SU-DHL-6 (cell line): Measurements from ENCODE around the gene PDE7B.

Source experiments
- H2AFZ ChIP-seq: fragments of 200-600 bp; sonication (generic); 2 replicates; pipeline ENCODE4 v1.6.1; 2014; ENCODE audit warnings: low read depth, mild to moderate bottlenecking, moderate library complexity, mixed read lengths, antibody characterized with exemption, low read length; ENCODE audit not compliant: severe bottlenecking
- H3F3A ChIP-seq: fragments of 200-600 bp; shearing (Covaris generic); 2 replicates; pipeline ENCODE4 v1.6.0; 2016; ENCODE audit warnings: antibody characterized with exemption, mild to moderate bottlenecking; ENCODE audit not compliant: insufficient read depth
- H3K27ac ChIP-seq: fragments of 200-600 bp; sonication (generic); 2 replicates; pipeline ENCODE4 v1.5.1; 2016; ENCODE audit warnings: low read depth, mild to moderate bottlenecking, low read length, moderate library complexity, mixed read lengths
- H3K27me3 ChIP-seq: fragments of 200-600 bp; sonication (generic), shearing (Covaris generic); 2 replicates; pipeline ENCODE4 v1.6.0; 2014; ENCODE audit warnings: mild to moderate bottlenecking, low read length
- H3K36me3 ChIP-seq: fragments of 200-600 bp; sonication (generic); 2 replicates; pipeline ENCODE4 v1.6.1; 2014; ENCODE audit warnings: mild to moderate bottlenecking, low read length, mixed read lengths
- H3K4me2 ChIP-seq: fragments of 300-600, 200-600 bp; shearing (Covaris generic), sonication (generic); 2 replicates; pipeline ENCODE4 v1.6.0; 2014; ENCODE audit warnings: low read length, low read depth, mild to moderate bottlenecking; ENCODE audit not compliant: poor library complexity, severe bottlenecking
- H3K4me3 ChIP-seq: fragments of 200-600 bp; sonication (generic); 2 replicates; pipeline ENCODE4 v1.5.1; 2014; ENCODE audit warnings: antibody characterized with exemption, low read length, mild to moderate bottlenecking, mixed read lengths; ENCODE audit not compliant: insufficient read depth, poor library complexity, severe bottlenecking
- H3K79me2 ChIP-seq: fragments of 200-600 bp; sonication (generic); 2 replicates; pipeline ENCODE4 v1.6.1; 2014; ENCODE audit warnings: mild to moderate bottlenecking, low read length, moderate library complexity; ENCODE audit not compliant: insufficient read depth
- H3K9ac ChIP-seq: fragments of 200-600 bp; sonication (generic); 2 replicates; pipeline ENCODE4 v1.7.0; 2014; ENCODE audit warnings: mild to moderate bottlenecking, low read length
- H3K9me2 ChIP-seq: fragments of 200-600 bp; sonication (generic); replicated peaks from 2 replicates; pipeline ENCODE4 v1.6.1; 2014; ENCODE audit warnings: low read length; ENCODE audit not compliant: insufficient read depth
- H3K9me3 ChIP-seq: fragments of 200-600 bp; sonication (generic); 2 replicates; pipeline ENCODE4 v1.6.1; 2014; ENCODE audit warnings: low read length, mixed read lengths; ENCODE audit not compliant: insufficient read depth
- H4K20me1 ChIP-seq: fragments of 200-600 bp; sonication (generic); 2 replicates; pipeline ENCODE4 v1.6.1; 2014; ENCODE audit warnings: low read depth, mild to moderate bottlenecking, antibody characterized with exemption, low read length, moderate library complexity, mixed read lengths
- CTCF ChIP-seq: fragments of 200-600 bp; sonication (generic); IDR thresholded peaks from one replicate; pipeline ENCODE4 v1.5.1; 2017; ENCODE audit warnings: antibody characterized with exemption, mild to moderate bottlenecking, low read length, moderate library complexity; ENCODE audit not compliant: insufficient read depth, poor library complexity, severe bottlenecking
- EZH2phosphoT487 ChIP-seq: fragments of 200-600 bp; sonication (generic), shearing (Covaris generic); conservative IDR thresholded peaks from 2 replicates; pipeline ENCODE4 v1.6.1; 2018; ENCODE audit warnings: mild to moderate bottlenecking, antibody characterized with exemption, low read length, moderate library complexity, mixed read lengths

PDE7B gene

DNA sequence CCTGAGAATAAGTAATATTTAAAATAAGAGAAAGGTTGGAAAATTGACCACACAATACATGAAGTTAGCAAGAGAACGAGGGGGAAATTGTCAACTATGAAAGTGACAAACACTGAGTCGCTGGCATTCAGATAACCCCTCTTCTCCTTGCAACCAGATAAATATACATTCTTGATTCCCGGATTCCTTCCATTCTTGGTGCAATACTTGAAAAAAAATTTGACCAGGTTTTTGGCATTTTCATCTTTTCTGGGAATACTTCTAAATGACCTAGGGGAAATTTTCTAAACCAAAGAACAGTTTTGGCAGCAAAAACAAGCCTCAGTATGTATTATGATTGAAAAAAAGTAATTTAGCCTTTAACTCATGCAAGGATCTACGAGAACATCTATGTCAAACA is 164.0 kb downstream of the PDE7B start:
- no peak for TF ChIP-seq EZH2phosphoT487
- TF ChIP-seq CTCF: no peak
- no peaks in the 10 kb centered on the region for H3K9me3 ChIP-seq
- no peaks in the 10 kb centered on the region for H3K36me3 ChIP-seq
- H3K27me3 ChIP-seq: no peaks in the 10 kb centered on the region
- H3K9me2 ChIP-seq: no peaks in the 10 kb centered on the region
- no peak overlapping the region for H2AFZ ChIP-seq
- no peak overlapping the region for H3K4me3 ChIP-seq
- H3K4me2 ChIP-seq: no peak overlapping the region
- H3K9ac ChIP-seq: no peak overlapping the region
- no peaks in the 10 kb centered on the region for H3K79me2 ChIP-seq
- no peak overlapping the region for H3K27ac ChIP-seq
- no peaks in the 10 kb centered on the region; the same call in 1 of the 2 replicates for H4K20me1 ChIP-seq
- H3F3A ChIP-seq: no peaks in the 10 kb centered on the region

- Histone ChIP-seq H4K20me1 (no peaks in the 10 kb centered on the region; the same call in 1 of the 2 replicates), H2AFZ (no peak overlapping the region), H3K9ac (no peak overlapping the region), H3K9me3 (no peaks in the 10 kb centered on the region), H3K36me3 (no peaks in the 10 kb centered on the region), H3K4me3 (no peak overlapping the region), H3K9me2 (no peaks in the 10 kb centered on the region), H3K79me2 (no peaks in the 10 kb centered on the region), H3F3A (no peaks in the 10 kb centered on the region), H3K4me2 (no peak overlapping the region), H3K27me3 (no peaks in the 10 kb centered on the region), H3K27ac (no peak overlapping the region)
- TF ChIP-seq CTCF (no peak), EZH2phosphoT487 (no peak)
Observed at GRCh38 chr6:136016228-136017225, 165.0 kb downstream of the PDE7B start.

- H3K79me2 ChIP-seq: no peaks in the 10 kb centered on the region
- H3K27me3 ChIP-seq: no peaks in the 10 kb centered on the region
- H4K20me1 ChIP-seq: no peaks in the 10 kb centered on the region; the same call in 1 of the 2 replicates
- H2AFZ ChIP-seq: no peak overlapping the region
- H3K36me3 ChIP-seq: no peaks in the 10 kb centered on the region
- no peaks in the 10 kb centered on the region for H3F3A ChIP-seq
- H3K4me3 ChIP-seq: no peak overlapping the region
- no peak overlapping the region for H3K9ac ChIP-seq
- TF ChIP-seq EZH2phosphoT487 (no peak), CTCF (no peak)
- no peaks in the 10 kb centered on the region for H3K9me2 ChIP-seq
- H3K4me2 ChIP-seq: no peak overlapping the region
- H3K9me3 ChIP-seq: no peaks in the 10 kb centered on the region
- no peak overlapping the region for H3K27ac ChIP-seq
Observed at GRCh38 chr6:136020691-136021090, 169.2 kb downstream of the PDE7B start.
